Measurements from ENCODE around the gene FLNA. TPM values are rescaled to one million over a fixed set of nuclear protein-coding genes. Genes with fewer than 3 reads are reported as not detected.

Gene FLNA
- total and polyA plus RNA-seq, 9 of the 15 experiments (the other 6 are each of a cell fraction or from before 2014, with no cell fraction given) = 6.2 to 735 (median 135) TPM

GRCh38 chrX:154409222-154409871 is 34.9 kb upstream of the FLNA start, which contains the start of gene DNASE1L1 (continued):
- TF ChIP-seq, protein P1, sequence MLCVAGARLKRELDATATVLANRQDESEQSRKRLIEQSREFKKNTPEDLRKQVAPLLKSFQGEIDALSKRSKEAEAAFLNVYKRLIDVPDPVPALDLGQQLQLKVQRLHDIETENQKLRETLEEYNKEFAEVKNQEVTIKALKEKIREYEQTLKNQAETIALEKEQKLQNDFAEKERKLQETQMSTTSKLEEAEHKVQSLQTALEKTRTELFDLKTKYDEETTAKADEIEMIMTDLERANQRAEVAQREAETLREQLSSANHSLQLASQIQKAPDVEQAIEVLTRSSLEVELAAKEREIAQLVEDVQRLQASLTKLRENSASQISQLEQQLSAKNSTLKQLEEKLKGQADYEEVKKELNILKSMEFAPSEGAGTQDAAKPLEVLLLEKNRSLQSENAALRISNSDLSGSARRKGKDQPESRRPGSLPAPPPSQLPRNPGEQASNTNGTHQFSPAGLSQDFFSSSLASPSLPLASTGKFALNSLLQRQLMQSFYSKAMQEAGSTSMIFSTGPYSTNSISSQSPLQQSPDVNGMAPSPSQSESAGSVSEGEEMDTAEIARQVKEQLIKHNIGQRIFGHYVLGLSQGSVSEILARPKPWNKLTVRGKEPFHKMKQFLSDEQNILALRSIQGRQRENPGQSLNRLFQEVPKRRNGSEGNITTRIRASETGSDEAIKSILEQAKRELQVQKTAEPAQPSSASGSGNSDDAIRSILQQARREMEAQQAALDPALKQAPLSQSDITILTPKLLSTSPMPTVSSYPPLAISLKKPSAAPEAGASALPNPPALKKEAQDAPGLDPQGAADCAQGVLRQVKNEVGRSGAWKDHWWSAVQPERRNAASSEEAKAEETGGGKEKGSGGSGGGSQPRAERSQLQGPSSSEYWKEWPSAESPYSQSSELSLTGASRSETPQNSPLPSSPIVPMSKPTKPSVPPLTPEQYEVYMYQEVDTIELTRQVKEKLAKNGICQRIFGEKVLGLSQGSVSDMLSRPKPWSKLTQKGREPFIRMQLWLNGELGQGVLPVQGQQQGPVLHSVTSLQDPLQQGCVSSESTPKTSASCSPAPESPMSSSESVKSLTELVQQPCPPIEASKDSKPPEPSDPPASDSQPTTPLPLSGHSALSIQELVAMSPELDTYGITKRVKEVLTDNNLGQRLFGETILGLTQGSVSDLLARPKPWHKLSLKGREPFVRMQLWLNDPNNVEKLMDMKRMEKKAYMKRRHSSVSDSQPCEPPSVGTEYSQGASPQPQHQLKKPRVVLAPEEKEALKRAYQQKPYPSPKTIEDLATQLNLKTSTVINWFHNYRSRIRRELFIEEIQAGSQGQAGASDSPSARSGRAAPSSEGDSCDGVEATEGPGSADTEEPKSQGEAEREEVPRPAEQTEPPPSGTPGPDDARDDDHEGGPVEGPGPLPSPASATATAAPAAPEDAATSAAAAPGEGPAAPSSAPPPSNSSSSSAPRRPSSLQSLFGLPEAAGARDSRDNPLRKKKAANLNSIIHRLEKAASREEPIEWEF (CRISPR knock-in tag; IDR thresholded peaks at IDR 0.05) = no peak
- no peak for TF ChIP-seq CSDE1 (IDR thresholded peaks at IDR 0.05)
- TF ChIP-seq RUNX1 (IDR thresholded peaks at IDR 0.05; ENCODE audit: low read depth) = no peak
- TF ChIP-seq MIER1 (IDR thresholded peaks at IDR 0.05; ENCODE audit: low read depth) = no peak
- TF ChIP-seq USF2 (CRISPR knock-in tag; IDR thresholded peaks at IDR 0.05) = no peak
- TF ChIP-seq SUPT5H (IDR thresholded peaks at IDR 0.05) = no peak
- TF ChIP-seq BDP1 (IDR thresholded peaks at IDR 0.05; ENCODE audit: insufficient read depth, insufficient read length) = no peak
- TF ChIP-seq RAD21 (CRISPR knock-in tag; conservative IDR thresholded peaks at IDR 0.05 in 1 of 2, IDR thresholded peaks at IDR 0.05 in 1 of 2) = no peak
- TF ChIP-seq, protein P2, sequence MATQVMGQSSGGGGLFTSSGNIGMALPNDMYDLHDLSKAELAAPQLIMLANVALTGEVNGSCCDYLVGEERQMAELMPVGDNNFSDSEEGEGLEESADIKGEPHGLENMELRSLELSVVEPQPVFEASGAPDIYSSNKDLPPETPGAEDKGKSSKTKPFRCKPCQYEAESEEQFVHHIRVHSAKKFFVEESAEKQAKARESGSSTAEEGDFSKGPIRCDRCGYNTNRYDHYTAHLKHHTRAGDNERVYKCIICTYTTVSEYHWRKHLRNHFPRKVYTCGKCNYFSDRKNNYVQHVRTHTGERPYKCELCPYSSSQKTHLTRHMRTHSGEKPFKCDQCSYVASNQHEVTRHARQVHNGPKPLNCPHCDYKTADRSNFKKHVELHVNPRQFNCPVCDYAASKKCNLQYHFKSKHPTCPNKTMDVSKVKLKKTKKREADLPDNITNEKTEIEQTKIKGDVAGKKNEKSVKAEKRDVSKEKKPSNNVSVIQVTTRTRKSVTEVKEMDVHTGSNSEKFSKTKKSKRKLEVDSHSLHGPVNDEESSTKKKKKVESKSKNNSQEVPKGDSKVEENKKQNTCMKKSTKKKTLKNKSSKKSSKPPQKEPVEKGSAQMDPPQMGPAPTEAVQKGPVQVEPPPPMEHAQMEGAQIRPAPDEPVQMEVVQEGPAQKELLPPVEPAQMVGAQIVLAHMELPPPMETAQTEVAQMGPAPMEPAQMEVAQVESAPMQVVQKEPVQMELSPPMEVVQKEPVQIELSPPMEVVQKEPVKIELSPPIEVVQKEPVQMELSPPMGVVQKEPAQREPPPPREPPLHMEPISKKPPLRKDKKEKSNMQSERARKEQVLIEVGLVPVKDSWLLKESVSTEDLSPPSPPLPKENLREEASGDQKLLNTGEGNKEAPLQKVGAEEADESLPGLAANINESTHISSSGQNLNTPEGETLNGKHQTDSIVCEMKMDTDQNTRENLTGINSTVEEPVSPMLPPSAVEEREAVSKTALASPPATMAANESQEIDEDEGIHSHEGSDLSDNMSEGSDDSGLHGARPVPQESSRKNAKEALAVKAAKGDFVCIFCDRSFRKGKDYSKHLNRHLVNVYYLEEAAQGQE (IDR thresholded peaks at IDR 0.05; ENCODE audit: borderline replicate concordance) = no peak
- TF ChIP-seq, protein P2 (CRISPR knock-in tag; IDR thresholded peaks at IDR 0.05; ENCODE audit: low read depth) = no peak
